AG09309 (cell line): ENCODE measurements around the gene NLGN2.

Experiments
- DNase-seq: peaks from one replicate; pipeline ENCODE4 v3.0.0-alpha.2; 2010; ENCODE audit warnings: low read depth
- H3K4me3 ChIP-seq: 2 replicates; pipeline ENCODE4 v1.5.1; 2011; ENCODE audit warnings: mild to moderate bottlenecking, low read depth, low read length, moderate library complexity; ENCODE audit not compliant: control insufficient read depth
- CTCF ChIP-seq: IDR thresholded peaks from 2 replicates; pipeline ENCODE4 v1.5.1; 2011; ENCODE audit warnings: mild to moderate bottlenecking, low read depth, low read length, inconsistent platforms; ENCODE audit not compliant: insufficient read depth, control insufficient read depth; ENCODE audit errors: missing control alignments

Gene NLGN2

GRCh38 chr17:7403043-7403726 lies 4.5 kb upstream of the NLGN2 start:
- DNase-seq: no peak
- H3K4me3 ChIP-seq: peak overlapping the region; percentile 73
- no peak for TF ChIP-seq CTCF

GRCh38 chr17:7403727-7403976 lies 4.0 kb upstream of the NLGN2 start:
- H3K4me3 ChIP-seq: peak overlapping the region; percentile 73
- peak; percentile 8 for DNase-seq
- no peak for TF ChIP-seq CTCF

GRCh38 chr17:7403977-7404736 lies 3.5 kb upstream of the NLGN2 start, which contains the start of gene TMEM256:
Gene TMEM256 (minus strand): TSS chr17:7404097. CDS start chr17:7404084, 13 bp downstream.
- TF ChIP-seq CTCF: no peak
- H3K4me3 ChIP-seq: peak within 1 kb of the TSS; percentile 91
- DNase-seq: peak; percentile 98

- H3K4me3 ChIP-seq: peak overlapping the region; percentile 91
These were observed 2.8 kb upstream of the NLGN2 start for GRCh38 chr17:7404737-7405349.

GRCh38 chr17:7405350-7406234 lies 2.1 kb upstream of the NLGN2 start:
- peak overlapping the region; percentile 91 for H3K4me3 ChIP-seq
- DNase-seq: no peak
- peak; percentile 4 for TF ChIP-seq CTCF

More at GRCh38 chr17:7404737-7405349, 2.8 kb upstream of the NLGN2 start:
- TF ChIP-seq CTCF: no peak
- DNase-seq: no peak

- no peak for TF ChIP-seq CTCF
- DNase-seq: no peak
- peak overlapping the region; percentile 91 for H3K4me3 ChIP-seq
These were observed 1.3 kb upstream of the NLGN2 start for GRCh38 chr17:7406235-7406825.
